Fibroblast of mammary gland (primary cell): Measurements from ENCODE around the gene SCAPER.

Source experiments
- DNase-seq: peaks from one replicate; pipeline ENCODE4 v3.0.0-alpha.2; 2010; ENCODE audit warnings: low read depth
- H3K4me3 ChIP-seq: 2 replicates; pipeline ENCODE4 v1.5.1; 2011; ENCODE audit warnings: low read depth, mild to moderate bottlenecking, low read length, moderate library complexity; ENCODE audit not compliant: control insufficient read depth
- CTCF ChIP-seq: conservative IDR thresholded peaks from 2 replicates; pipeline ENCODE4 v1.5.1; 2011; ENCODE audit warnings: low read depth, low read length, inconsistent platforms; ENCODE audit not compliant: control insufficient read depth, insufficient read depth

SCAPER gene

GRCh38 chr15:76390571-76390970, 514.6 kb downstream of the SCAPER start:
- no peak for TF ChIP-seq CTCF
- DNase-seq: no peak
- no peak overlapping the region for H3K4me3 ChIP-seq

- TF ChIP-seq CTCF: no peak
- no peak overlapping the region for H3K4me3 ChIP-seq
- DNase-seq: no peak
Observed at GRCh38 chr15:76386926-76387325, 518.2 kb downstream of the SCAPER start.

GRCh38 chr15:76386178-76386577, 519.0 kb downstream of the SCAPER start:
- no peak for TF ChIP-seq CTCF
- no peak for DNase-seq
- H3K4me3 ChIP-seq: no peak overlapping the region

- H3K4me3 ChIP-seq: no peak overlapping the region
- no peak for DNase-seq
- no peak for TF ChIP-seq CTCF
Observed at GRCh38 chr15:76384409-76384808, 520.7 kb downstream of the SCAPER start.

GRCh38 chr15:76382987-76383728, 522.0 kb downstream of the SCAPER start:
- DNase-seq: no peak
- H3K4me3 ChIP-seq: no peak overlapping the region
- TF ChIP-seq CTCF: no peak

GRCh38 chr15:76381366-76381765, 523.8 kb downstream of the SCAPER start:
- TF ChIP-seq CTCF: no peak
- DNase-seq: no peak
- H3K4me3 ChIP-seq: no peak overlapping the region

GRCh38 chr15:76380249-76380648, 524.9 kb downstream of the SCAPER start:
- no peak overlapping the region for H3K4me3 ChIP-seq
- no peak for TF ChIP-seq CTCF

More at GRCh38 chr15:76380249-76380648, 524.9 kb downstream of the SCAPER start:
- no peak for DNase-seq
